Spleen (tissue), 11 donors: ENCODE measurements around the gene CACNA1H. TPM values are rescaled to one million over a fixed set of nuclear protein-coding genes. Genes with fewer than 3 reads are reported as not detected.

ENCODE experiments used
- DNase-seq: peaks from one replicate; pipeline ENCODE4 v3.0.0-alpha.2; 2020
- H3K27ac ChIP-seq, 8 donors: fragments of 200-600 bp; sonication (generic) in 7 of 8; 1 replicate in 4 of 8; 2 replicates in 4 of 8; pipeline versions ENCODE4 v1.5.0 to v1.8.0; 2016 to 2021; ENCODE audit warnings: inconsistent platforms in 4 of 8, mild to moderate bottlenecking in 4 of 8, moderate library complexity in 1 of 8
- H3K27me3 ChIP-seq, 7 donors: fragments of 200-600 bp; sonication (generic) in 6 of 7; replicated peaks in 1 of 7; 1 replicate in 4 of 7; 2 replicates in 3 of 7; pipeline versions ENCODE4 v1.5.0 to v1.8.0; 2016 to 2021; ENCODE audit warnings: inconsistent platforms in 3 of 7, mild to moderate bottlenecking in 1 of 7
- H3K36me3 ChIP-seq, 6 donors: fragments of 200-600 bp; sonication (generic) in 5 of 6; 1 replicate in 4 of 6; 2 replicates in 2 of 6; pipeline versions ENCODE4 v1.5.0 to v1.8.0; 2016 to 2021; ENCODE audit warnings: inconsistent platforms in 2 of 6
- H3K4me1 ChIP-seq, 6 donors: fragments of 200-600 bp; sonication (generic) in 5 of 6; 1 replicate in 3 of 6; 2 replicates in 3 of 6; pipeline versions ENCODE4 v1.5.0 to v1.8.0; 2016 to 2021; ENCODE audit warnings: inconsistent platforms in 3 of 6
- H3K4me3 ChIP-seq, 8 donors: fragments of 200-600 bp; sonication (generic) in 7 of 8; 1 replicate in 4 of 8; 2 replicates in 4 of 8; pipeline versions ENCODE4 v1.5.0 to v1.8.0; 2016 to 2021; ENCODE audit warnings: inconsistent platforms in 4 of 8, mild to moderate bottlenecking in 4 of 8, moderate library complexity in 2 of 8
- H3K9me3 ChIP-seq, 8 donors: fragments of 200-600 bp; sonication (generic) in 7 of 8; 1 replicate in 4 of 8; 2 replicates in 4 of 8; pipeline versions ENCODE4 v1.5.0 to v1.8.0; 2016 to 2021; ENCODE audit warnings: inconsistent platforms in 4 of 8
- CTCF ChIP-seq, 11 experiments: fragments of 200-600 bp in 7 of 11; fragments of 450-650 bp in 4 of 11; sonication (generic) in 4 of 11; IDR thresholded peaks in 8 of 11; conservative IDR thresholded peaks in 3 of 11; 1 replicate in 7 of 11; 2 replicates in 4 of 11; pipeline versions ENCODE4 v1.4.0 to v1.8.0; 2016 to 2021; ENCODE audit warnings: antibody characterized with exemption in 11 of 11, inconsistent platforms in 4 of 11, mild to moderate bottlenecking in 1 of 11
- POLR2A ChIP-seq, 3 donors: fragments of 450-650 bp; IDR thresholded peaks; one replicate each; pipeline ENCODE4 v1.5.1; 2017; ENCODE audit warnings: antibody characterized with exemption in 3 of 3, mild to moderate bottlenecking in 1 of 3
- POLR2AphosphoS5 ChIP-seq, 3 donors: sonication (generic); formaldehyde crosslinking; IDR thresholded peaks; one replicate each; pipeline ENCODE4 v1.5.1; 2017; ENCODE audit warnings: antibody characterized with exemption in 3 of 3
- WGBS, 5 donors: extraction: QIAGEN DNeasy Blood & Tissue Kit in 3 of 5; methylation state at CpG; one replicate each; pipeline versions ENCODE4 v1.1.5 to v1.1.7; 2013 to 2018; 5-methylcytosine and 5-hydroxymethylcytosine counted together
- intact Hi-C: fragments of 100-400 bp; cut with DNase I; formaldehyde crosslinking; loops from one replicate; pipeline ENCODE4 v1.15.0; 2023; ENCODE audit warnings: low total_unique reads
- polyA plus RNA-seq, 3 donors: library from polyadenylated mRNA; stranded (reverse); fragments of 200-250 nt; gene quantifications; one replicate each; pipeline ENCODE4 v1.2.1, GENCODE V29; 2013
- total RNA-seq, 7 donors: library from RNA; depleted of rRNA in 3 of 7; stranded (reverse); fragments of >200 nt in 3 of 7; fragmentation: NEBNext Ultra II Directional in 4 of 7; extraction: Animal tissue kit (Norgen Biotek cat#: 25700) in 4 of 7; gene quantifications; one replicate each; pipeline versions ENCODE4 v1.1.0 to v1.2.1, GENCODE V29; 2016 to 2021
- donor health status: healthy with polysubstance abuse.
- donor health status: DM: no; HTN: no; CAD: no; lungs with moderate emphysema.
- donor health status: DM: no; HTN: no; CAD: no.
- donor health status: Bipolar disorder and iron deficiency.
- donor health status: healthy.
- donor health status: DM: no; HTN: no; CAD: no.
- donor health status: DM: yes; HTN: yes; CAD: no.

Gene CACNA1H
- total and polyA plus RNA-seq, 10 donors: 0.33 to 2.1 (median 0.70) TPM

- H3K27ac ChIP-seq: no peak overlapping the region
- H3K27me3 ChIP-seq: peaks cover 0 to 41% (median 0%) of the 10 kb centered on the region in 7 donors
- H3K9me3 ChIP-seq: no peaks in the 10 kb centered on the region
- 66 to 73% (median 72%) methylated on average over 6 to 9 of the region's 9 CpGs for WGBS, 5 donors
- H3K4me1 ChIP-seq: no peaks in the 10 kb centered on the region
- no peak for TF ChIP-seq CTCF (IDR thresholded peaks at IDR 0.05 in 8 of 11, conservative IDR thresholded peaks at IDR 0.05 in 3 of 11)
- no peak for TF ChIP-seq POLR2A (IDR thresholded peaks at IDR 0.05)
- TF ChIP-seq POLR2AphosphoS5 (IDR thresholded peaks at IDR 0.05): no peak
- no peak overlapping the region for H3K4me3 ChIP-seq
- DNase-seq: no peak
- H3K36me3 ChIP-seq: no peaks in the 10 kb centered on the region
- intact Hi-C loops: no loop called here
These were observed 53.4 kb downstream of the CACNA1H start for GRCh38 chr16:1206326-1206725.

- WGBS, 5 donors: 71 to 80% (median 76%) methylated on average over 12 to 16 of the region's 16 CpGs
- no peak for TF ChIP-seq POLR2A (IDR thresholded peaks at IDR 0.05)
- no peak for TF ChIP-seq POLR2AphosphoS5 (IDR thresholded peaks at IDR 0.05)
- TF ChIP-seq CTCF (IDR thresholded peaks at IDR 0.05 in 8 of 11, conservative IDR thresholded peaks at IDR 0.05 in 3 of 11): no peak
- intact Hi-C loops: no loop called here
- Histone ChIP-seq H3K4me1 (no peaks in the 10 kb centered on the region), H3K9me3 (no peaks in the 10 kb centered on the region), H3K27ac (no peak overlapping the region), H3K36me3 (no peaks in the 10 kb centered on the region), H3K27me3 (peaks cover 0 to 41% (median 0%) of the 10 kb centered on the region in 7 donors), H3K4me3 (no peak overlapping the region)
- no peak for DNase-seq
These were observed 53.9 kb downstream of the CACNA1H start for GRCh38 chr16:1206786-1207185.

- H3K9me3 ChIP-seq: no peaks in the 10 kb centered on the region
- no peaks in the 10 kb centered on the region for H3K36me3 ChIP-seq
- H3K4me3 ChIP-seq: no peak overlapping the region
- TF ChIP-seq POLR2AphosphoS5 (IDR thresholded peaks at IDR 0.05) (peak in 1 of 3 donors; percentile 22), CTCF (IDR thresholded peaks at IDR 0.05 in 8 of 11, conservative IDR thresholded peaks at IDR 0.05 in 3 of 11) (no peak)
- peak overlapping the region in 1 of 8 donors; percentile 42 for H3K27ac ChIP-seq
- 62 to 82% (median 74%) methylated on average over 17 to 22 of the region's 22 CpGs for WGBS, 5 donors
- H3K4me1 ChIP-seq: no peaks in the 10 kb centered on the region
- intact Hi-C loops: no loop called here
- DNase-seq: no peak
- peaks cover 0 to 41% (median 0%) of the 10 kb centered on the region in 7 donors for H3K27me3 ChIP-seq
These were observed 55.4 kb downstream of the CACNA1H start for GRCh38 chr16:1208239-1208830.

- DNase-seq: no peak
- 88 to 95% (median 93%) methylated on average over 20 to 43 of the region's 43 CpGs for WGBS, 5 donors
- intact Hi-C loops: no loop called here
- Histone ChIP-seq H3K4me1 (no peaks in the 10 kb centered on the region), H3K36me3 (no peaks in the 10 kb centered on the region), H3K4me3 (no peak overlapping the region), H3K27me3 (peaks cover 0 to 48% (median 0%) of the 10 kb centered on the region in 7 donors), H3K9me3 (no peaks in the 10 kb centered on the region), H3K27ac (no peak overlapping the region)
- TF ChIP-seq POLR2A (IDR thresholded peaks at IDR 0.05) (no peak), CTCF (IDR thresholded peaks at IDR 0.05 in 8 of 11, conservative IDR thresholded peaks at IDR 0.05 in 3 of 11) (no peak), POLR2AphosphoS5 (IDR thresholded peaks at IDR 0.05) (no peak)
These were observed 56.2 kb downstream of the CACNA1H start for GRCh38 chr16:1209081-1209480.
